ENCODE data around the gene HNRNPAB. TPM values are rescaled to one million over a fixed set of nuclear protein-coding genes. Genes with fewer than 3 reads are reported as not detected.

HNRNPAB gene
- total RNA-seq, 1 experiment from 2014 or later = 547 TPM

GRCh38 chr5:178204935-178205748, 809 bp downstream of the HNRNPAB start:
- no CpG with 5 or more reads among the region's 90 CpGs for WGBS (ENCODE audit: extremely low coverage, insufficient read length, low lambda C conversion rate)
- Histone ChIP-seq H3K23ac (ENCODE audit: insufficient read length, low read depth, low read length) (no peak overlapping the region), H2BK12ac (ENCODE audit: insufficient read length, low read depth, low read length) (no peak overlapping the region), H4K20me1 (ENCODE audit: control insufficient read depth, insufficient read depth, insufficient read length) (peaks cover 2% of the 10 kb centered on the region), H3K9ac (ENCODE audit: extremely low read depth, insufficient read length, low read length) (peak overlapping the region; percentile 99), H3K56ac (ENCODE audit: insufficient read length, low read depth, low read length) (no peak overlapping the region), H3K4me1 (ENCODE audit: insufficient read depth, low read length) (no peaks in the 10 kb centered on the region; the same call in 1 of the 2 replicates), H2BK120ac (ENCODE audit: low read depth, low read length, poor library complexity, severe bottlenecking) (no peak overlapping the region), H2AK5ac (ENCODE audit: insufficient read length, low read length) (no peak overlapping the region), H2BK20ac (ENCODE audit: low read depth, low read length, poor library complexity, severe bottlenecking) (no peak overlapping the region), H3K27ac (ENCODE audit: insufficient read length, low read depth, low read length) (no peak overlapping the region), H3K4ac (ENCODE audit: low read depth, low read length) (no peak overlapping the region), H2BK15ac (ENCODE audit: low read depth, low read length) (no peak overlapping the region), H2BK5ac (ENCODE audit: insufficient read length, low read length) (no peak overlapping the region), H3K79me1 (ENCODE audit: insufficient read depth, low read depth, low read length, poor library complexity, severe bottlenecking) (peaks cover 9% of the 10 kb centered on the region), H3T11ph (ENCODE audit: low read length) (no peak overlapping the region), H2AFZ (ENCODE audit: low read length) (no peak overlapping the region), H3K18ac (ENCODE audit: insufficient read length, low read depth, low read length) (peak overlapping the region; percentile 75), H3K14ac (ENCODE audit: insufficient read depth, low read length) (peak overlapping the region; percentile 94), H3K23me2 (ENCODE audit: insufficient read length, low read depth, low read length, poor library complexity, severe bottlenecking) (peaks cover 10% of the 10 kb centered on the region), H3K27me3 (ENCODE audit: insufficient read depth, low read length) (no peaks in the 10 kb centered on the region), H4K5ac (ENCODE audit: insufficient read length, low read depth, low read length) (no peak overlapping the region), H3K4me2 (ENCODE audit: insufficient read depth, insufficient read length, low read length) (peak overlapping the region; percentile 99), H3K79me2 (ENCODE audit: insufficient read depth, low read length) (peaks cover 23% of the 10 kb centered on the region), H4K8ac (replicated peaks; ENCODE audit: insufficient read length, low read depth, low read length) (no peak overlapping the region), H3K9me3 (ENCODE audit: control insufficient read depth, low read depth, low read length) (no peaks in the 10 kb centered on the region), H4K91ac (ENCODE audit: insufficient read length, low read depth, low read length) (no peak overlapping the region)
- Mint-ChIP-seq H3K4me1 (peaks cover 19 to 37% of the 10 kb centered on the region in 2 experiments), H3K27me3 (ENCODE audit: low read depth) (peaks cover 27% of the 10 kb centered on the region), H3K4me3 (peak overlapping the region; percentile 75 to 98), H3K27ac (peak overlapping the region in 1 of 3 experiments; percentile 96; a peak in 2 of 7 replicates), H3K9me3 (peaks cover 2% of the 10 kb centered on the region in 2 experiments; a peak in 3 of 5 replicates), H3K36me3 (ENCODE audit: insufficient read depth in 1 of 3, low read depth in 3 of 3) (peaks cover 49 to 52% (median 49%) of the 10 kb centered on the region in 3 experiments)
- no peak for TF ChIP-seq CTCF (conservative IDR thresholded peaks at IDR 0.05)
- peak; percentile 62 for DNase-seq
